ENCODE measurements around the gene MYO18B.

The MYO18B gene

GRCh38 chr22:25874327-25874726 lies 132.3 kb downstream of the MYO18B start:
- DNase-seq: no peak

DNA sequence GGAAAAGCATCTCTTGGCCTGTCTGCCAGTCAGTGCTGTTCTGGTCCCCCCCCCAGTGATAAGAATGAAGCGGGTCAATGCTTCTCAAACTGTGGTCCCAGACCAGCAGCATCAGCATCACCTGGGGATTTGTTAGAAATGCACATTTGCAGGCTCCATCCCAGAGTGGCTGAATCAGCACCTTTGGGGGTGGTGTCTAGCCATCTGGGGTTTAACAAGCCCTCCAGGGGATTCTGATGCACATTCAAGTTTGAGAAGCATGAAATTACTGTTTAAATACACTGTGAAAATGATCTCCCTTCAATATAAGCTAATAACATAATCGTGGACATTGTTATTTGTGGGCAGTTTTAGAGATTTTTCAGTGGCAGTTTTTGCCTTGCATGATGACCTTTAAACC lies 133.5 kb downstream of the MYO18B start:
- DNase-seq: no peak

DNA sequence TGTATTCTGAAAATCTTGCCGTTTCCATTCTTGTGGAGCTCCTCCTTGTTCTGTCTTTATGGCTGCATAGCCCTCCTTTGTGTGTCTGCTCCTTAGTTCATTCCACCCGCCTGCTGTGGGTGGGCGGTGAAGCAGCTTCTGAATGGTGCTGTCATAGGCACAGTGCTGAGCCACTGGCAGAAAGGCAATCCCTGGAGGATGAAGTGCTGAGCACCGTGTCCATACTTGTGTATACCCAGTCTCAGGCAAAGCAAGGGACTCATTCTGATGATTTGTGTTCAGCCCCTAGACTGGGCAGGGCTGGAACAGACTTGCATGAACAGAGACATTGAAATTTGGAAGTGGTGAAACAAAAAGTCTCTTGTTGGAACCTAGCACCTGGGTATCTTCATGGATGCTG lies 134.9 kb downstream of the MYO18B start:
- no peak for DNase-seq

- DNase-seq: no peak
Observed at GRCh38 chr22:25878933-25879332, 136.9 kb downstream of the MYO18B start.

DNA sequence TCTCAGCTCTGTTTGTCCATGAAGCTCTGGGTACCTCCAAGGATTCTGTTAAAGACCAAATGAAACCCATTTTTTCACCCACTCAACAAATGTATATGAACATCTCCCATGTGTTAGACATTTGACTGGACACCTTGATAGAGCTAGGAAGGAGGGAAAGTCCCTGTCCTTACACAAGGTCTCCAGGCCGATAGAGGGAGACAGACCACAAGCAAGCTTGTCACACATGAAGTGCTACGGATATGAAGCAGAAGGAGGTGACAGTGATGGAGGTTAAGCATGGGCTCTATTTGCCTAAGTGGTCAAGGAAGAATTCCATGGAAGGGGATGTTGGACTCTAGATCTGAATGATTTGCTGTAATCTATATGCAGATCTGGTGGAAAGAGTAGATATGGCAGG lies 138.5 kb downstream of the MYO18B start:
- DNase-seq: no peak

GRCh38 chr22:25881210-25881755 lies 139.3 kb downstream of the MYO18B start:
- DNase-seq: no peak

GRCh38 chr22:25882360-25882759 lies 140.4 kb downstream of the MYO18B start:
- no peak for DNase-seq

- no peak for DNase-seq
Observed at GRCh38 chr22:25883482-25884033, 141.6 kb downstream of the MYO18B start.

- no peak for DNase-seq
Observed at GRCh38 chr22:25884121-25884520, 142.1 kb downstream of the MYO18B start.

DNA sequence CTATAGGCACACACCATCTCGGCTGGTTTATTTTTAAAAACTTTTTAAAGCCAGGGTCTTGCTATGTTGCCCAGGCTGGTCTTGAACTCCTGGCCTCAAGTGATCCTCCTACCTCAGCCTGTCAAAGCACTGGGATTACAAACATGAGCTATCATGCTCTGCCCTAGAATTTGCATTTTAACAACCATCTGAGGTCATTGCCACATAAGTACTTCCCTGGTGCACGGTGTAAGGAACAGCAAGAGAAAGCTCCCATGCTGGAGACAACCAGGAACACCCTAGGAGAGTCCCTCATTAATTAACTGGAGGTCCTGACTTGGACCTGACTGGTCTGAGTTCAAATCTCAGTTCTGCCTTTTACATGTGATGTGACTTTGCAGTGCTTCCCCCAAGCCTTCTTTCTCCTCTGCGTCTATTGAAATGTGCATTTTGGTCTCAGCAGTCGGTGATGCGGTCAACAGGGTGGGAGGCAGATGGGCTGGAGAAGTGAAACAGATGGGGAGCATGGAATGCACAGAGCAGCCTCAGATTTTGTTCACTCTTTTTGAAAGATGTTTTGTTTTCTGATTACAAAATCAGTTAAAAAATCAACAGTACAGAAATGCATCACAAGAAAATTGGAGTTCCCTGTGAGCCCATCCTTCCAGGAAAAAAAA lies 146.5 kb downstream of the MYO18B start:
- no peak for DNase-seq

GRCh38 chr22:25890651-25891050 lies 148.7 kb downstream of the MYO18B start:
- DNase-seq: no peak

GRCh38 chr22:25892678-25893077 lies 150.7 kb downstream of the MYO18B start:
- no peak for DNase-seq

- DNase-seq: no peak
Observed at GRCh38 chr22:25895678-25896077, 153.7 kb downstream of the MYO18B start.

DNA sequence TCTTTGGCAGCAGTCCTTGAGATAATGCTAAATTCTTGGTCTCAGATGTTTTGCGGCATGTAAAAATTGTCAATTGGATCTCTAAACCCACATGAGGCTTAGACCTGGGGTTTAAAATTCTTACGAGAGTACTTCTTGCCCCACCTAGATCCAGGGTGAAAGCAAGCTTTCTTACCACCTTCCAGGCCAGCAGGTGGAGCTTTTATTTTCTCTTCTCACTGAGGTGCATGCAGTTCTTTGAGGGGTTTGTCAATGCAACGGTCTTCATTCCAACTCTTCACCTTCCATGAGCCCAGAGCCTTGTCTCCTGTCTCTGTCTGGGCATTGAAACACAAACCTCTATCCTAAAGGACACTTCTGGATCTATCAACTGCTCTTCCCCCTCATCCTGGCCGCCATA lies 154.1 kb downstream of the MYO18B start:
- no peak for DNase-seq

GRCh38 chr22:25896592-25896991 lies 154.6 kb downstream of the MYO18B start:
- DNase-seq: no peak

GRCh38 chr22:25898707-25899365 lies 156.8 kb downstream of the MYO18B start:
- no peak for DNase-seq

GRCh38 chr22:25899566-25899965 lies 157.6 kb downstream of the MYO18B start:
- DNase-seq: no peak

DNA sequence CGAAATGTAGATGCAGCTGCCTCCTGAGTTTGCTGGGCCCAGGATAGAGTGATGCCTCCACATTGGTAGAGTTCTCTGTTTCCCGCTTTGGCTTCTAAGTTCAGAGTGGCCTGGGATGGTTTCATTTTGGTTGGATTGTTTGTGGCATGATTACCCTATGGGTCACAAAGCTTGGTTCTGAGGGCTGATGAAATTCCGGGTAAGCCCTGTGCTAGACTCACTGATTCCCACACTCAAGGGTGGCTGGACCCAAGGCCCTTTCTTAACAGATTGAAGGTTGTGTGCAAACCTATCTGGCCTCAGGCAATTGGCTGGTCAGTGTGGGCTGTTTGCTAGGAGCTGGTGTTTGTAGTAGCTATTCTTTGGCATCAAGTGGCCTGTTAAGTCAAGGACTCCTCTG lies 158.4 kb downstream of the MYO18B start:
- no peak for DNase-seq

- no peak for DNase-seq
Observed at GRCh38 chr22:25900880-25901279, 158.9 kb downstream of the MYO18B start.

DNA sequence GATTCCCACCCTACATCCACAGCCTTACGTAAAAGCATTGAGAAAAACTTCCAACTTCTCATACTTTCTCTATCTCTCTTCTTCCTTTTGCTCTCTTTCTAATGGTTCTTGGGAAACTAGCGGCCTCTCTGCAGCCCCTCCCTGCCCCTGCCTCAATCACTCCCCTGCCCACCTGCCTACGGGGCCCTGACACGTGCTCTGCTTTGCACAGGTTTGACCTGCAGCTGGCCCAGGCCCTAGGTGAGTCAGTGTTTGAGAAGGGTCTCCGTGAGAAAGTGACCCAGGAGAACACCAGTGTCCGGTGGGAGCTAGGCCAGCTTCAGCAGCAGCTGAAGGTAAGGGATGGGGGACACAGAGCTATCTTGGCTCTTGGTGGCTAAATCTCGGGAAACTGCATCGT lies 160.4 kb downstream of the MYO18B start:
- no peak for DNase-seq

DNA sequence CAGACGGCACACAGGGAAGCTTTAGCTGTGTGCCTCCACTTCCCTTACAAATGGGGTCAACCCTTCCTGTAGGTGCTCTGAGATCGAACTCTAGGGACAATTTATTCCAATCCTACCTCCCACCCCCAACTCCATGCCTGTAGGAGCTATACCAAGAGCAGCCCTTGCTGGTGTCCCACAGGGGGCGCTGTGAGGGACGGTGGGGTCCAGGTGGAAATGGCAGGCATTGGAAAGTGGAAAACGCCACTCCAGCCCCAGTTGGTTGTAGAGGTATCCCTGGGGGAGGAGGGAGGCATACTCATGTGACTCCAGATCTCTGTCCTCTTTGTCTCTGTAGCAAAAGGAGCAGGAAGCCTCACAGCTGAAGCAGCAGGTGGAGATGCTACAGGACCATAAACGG lies 161.3 kb downstream of the MYO18B start:
- no peak for DNase-seq

- DNase-seq: no peak
Observed at GRCh38 chr22:25908212-25908611, 166.2 kb downstream of the MYO18B start.

- no peak for DNase-seq
Observed at GRCh38 chr22:25908755-25909154, 166.8 kb downstream of the MYO18B start.

GRCh38 chr22:25909614-25910387 lies 167.8 kb downstream of the MYO18B start:
- DNase-seq: no peak

Data from CD4-positive, alpha-beta T cell treated with Interferon gamma for 1 hour (primary cell).